Activated CD4-positive, alpha-beta T cell treated with anti-CD3 and anti-CD28 coated beads, Interleukin-2, amount 50 U/mL, for 1 hour (primary cell): ENCODE measurements around the gene ZNF23.

Experiments
- DNase-seq: peaks from one replicate; pipeline ENCODE4 v3.0.0-alpha.2; 2020

The ZNF23 gene

GRCh38 chr16:71425746-71426068 lies 36.3 kb downstream of the ZNF23 start:
- no peak for DNase-seq

GRCh38 chr16:71424626-71425025 lies 37.4 kb downstream of the ZNF23 start:
- DNase-seq, result no peak

- DNase-seq, result no peak
Observed at GRCh38 chr16:71423865-71424264, 38.2 kb downstream of the ZNF23 start.

- no peak for DNase-seq
Observed at GRCh38 chr16:71423016-71423415, 39.0 kb downstream of the ZNF23 start.

- peak; percentile 9 for DNase-seq
Observed at GRCh38 chr16:71421911-71422310, 40.1 kb downstream of the ZNF23 start.

- DNase-seq, result no peak
Observed at GRCh38 chr16:71414038-71414437, 48.0 kb downstream of the ZNF23 start.

GRCh38 chr16:71413341-71413740 lies 48.7 kb downstream of the ZNF23 start:
- no peak for DNase-seq

GRCh38 chr16:71412270-71413160 lies 49.5 kb downstream of the ZNF23 start:
- DNase-seq, result peak; percentile 59

- no peak for DNase-seq
Observed at GRCh38 chr16:71410146-71410545, 51.9 kb downstream of the ZNF23 start.

- DNase-seq, result no peak
Observed at GRCh38 chr16:71409011-71409775, 52.9 kb downstream of the ZNF23 start.

GRCh38 chr16:71408536-71408935 lies 53.5 kb downstream of the ZNF23 start:
- DNase-seq, result no peak

GRCh38 chr16:71407731-71408130 lies 54.3 kb downstream of the ZNF23 start:
- no peak for DNase-seq

GRCh38 chr16:71406724-71407123 lies 55.3 kb downstream of the ZNF23 start:
- no peak for DNase-seq

GRCh38 chr16:71406316-71406715 lies 55.7 kb downstream of the ZNF23 start:
- DNase-seq, result no peak

- no peak for DNase-seq
Observed at GRCh38 chr16:71404364-71404763, 57.7 kb downstream of the ZNF23 start.

- DNase-seq, result no peak
Observed at GRCh38 chr16:71402674-71403073, 59.4 kb downstream of the ZNF23 start.

GRCh38 chr16:71402007-71402406 lies 60.0 kb downstream of the ZNF23 start:
- DNase-seq, result no peak

GRCh38 chr16:71399801-71400563 lies 62.1 kb downstream of the ZNF23 start:
- no peak for DNase-seq
